Central memory CD8-positive, alpha-beta T cell (primary cell): ENCODE results near the gene TM4SF4.

Experiments used
- ATAC-seq: fragments of 150-1000 bp; cut with Tn5 transposase; replicated peaks from 2 replicates; pipeline ENCODE4 v1.10.0; 2022; ENCODE audit warnings: mild to moderate bottlenecking, moderate FRiP score, moderate number of reproducible peaks; ENCODE audit not compliant: poor library complexity, severe bottlenecking; ENCODE audit errors: extremely low read depth
- DNase-seq, 2 donors: peaks; one replicate each; pipeline ENCODE4 v3.0.0; 2021; ENCODE audit warnings: low spot score in 2 of 2
- H3K27ac Mint-ChIP-seq: one replicate; pipeline ENCODE4 v1.8.0; 2022; ENCODE audit warnings: low read depth, mild to moderate bottlenecking, moderate library complexity, mixed read lengths
- H3K27me3 Mint-ChIP-seq: one replicate; pipeline ENCODE4 v1.8.0; 2022; ENCODE audit warnings: mixed read lengths
- H3K36me3 Mint-ChIP-seq: one replicate; pipeline ENCODE4 v1.8.0; 2022; ENCODE audit warnings: mild to moderate bottlenecking, moderate library complexity, mixed read lengths; ENCODE audit not compliant: insufficient read depth
- H3K4me1 Mint-ChIP-seq: one replicate; pipeline ENCODE4 v1.8.0; 2022; ENCODE audit warnings: mixed read lengths
- H3K4me3 Mint-ChIP-seq: one replicate; pipeline ENCODE4 v1.8.0; 2022; ENCODE audit warnings: mild to moderate bottlenecking, moderate library complexity, mixed read lengths
- H3K9me3 Mint-ChIP-seq: one replicate; pipeline ENCODE4 v1.8.0; 2022; ENCODE audit warnings: mixed read lengths

Gene TM4SF4

GRCh38 chr3:149534671-149535332 is 60.3 kb downstream of the TM4SF4 start:
- ATAC-seq (no peak), DNase-seq (no peak)
- no peak overlapping the region for H3K27ac Mint-ChIP-seq
- peaks cover 19% of the 10 kb centered on the region for H3K27me3 Mint-ChIP-seq
- no peaks in the 10 kb centered on the region for H3K36me3 Mint-ChIP-seq
- H3K4me1 Mint-ChIP-seq: no peaks in the 10 kb centered on the region
- no peaks in the 10 kb centered on the region for H3K9me3 Mint-ChIP-seq
- H3K4me3 Mint-ChIP-seq: no peak overlapping the region

- H3K4me3 Mint-ChIP-seq: no peak overlapping the region
- H3K27me3 Mint-ChIP-seq: peaks cover 19% of the 10 kb centered on the region
- no peaks in the 10 kb centered on the region for H3K9me3 Mint-ChIP-seq
- H3K36me3 Mint-ChIP-seq: no peaks in the 10 kb centered on the region
- no peaks in the 10 kb centered on the region for H3K4me1 Mint-ChIP-seq
- ATAC-seq (no peak), DNase-seq (no peak)
- no peak overlapping the region for H3K27ac Mint-ChIP-seq
Observed at GRCh38 chr3:149535333-149535685, 60.8 kb downstream of the TM4SF4 start.

- Mint-ChIP-seq H3K9me3 (no peaks in the 10 kb centered on the region), H3K27me3 (peaks cover 19% of the 10 kb centered on the region), H3K27ac (no peak overlapping the region), H3K4me3 (no peak overlapping the region), H3K4me1 (no peaks in the 10 kb centered on the region), H3K36me3 (no peaks in the 10 kb centered on the region)
- DNase-seq (no peak), ATAC-seq (no peak)
Observed at GRCh38 chr3:149536429-149536828, 61.9 kb downstream of the TM4SF4 start.

- no peak for ATAC-seq
- Mint-ChIP-seq H3K27me3 (peaks cover 17% of the 10 kb centered on the region), H3K4me3 (no peak overlapping the region), H3K36me3 (no peaks in the 10 kb centered on the region), H3K27ac (no peak overlapping the region), H3K4me1 (no peaks in the 10 kb centered on the region), H3K9me3 (no peaks in the 10 kb centered on the region)
- DNase-seq: no peak
Observed at GRCh38 chr3:149538371-149538770, 63.9 kb downstream of the TM4SF4 start.

GRCh38 chr3:149541091-149541491 is 66.6 kb downstream of the TM4SF4 start:
- no peak overlapping the region for H3K4me3 Mint-ChIP-seq
- no peak overlapping the region for H3K27ac Mint-ChIP-seq
- H3K4me1 Mint-ChIP-seq: no peaks in the 10 kb centered on the region
- ATAC-seq (no peak), DNase-seq (no peak)
- no peaks in the 10 kb centered on the region for H3K9me3 Mint-ChIP-seq
- H3K36me3 Mint-ChIP-seq: no peaks in the 10 kb centered on the region
- peaks cover 17% of the 10 kb centered on the region for H3K27me3 Mint-ChIP-seq

GRCh38 chr3:149542375-149543312 is 68.1 kb downstream of the TM4SF4 start:
- Mint-ChIP-seq H3K9me3 (no peaks in the 10 kb centered on the region), H3K27me3 (peaks cover 17% of the 10 kb centered on the region), H3K4me3 (no peak overlapping the region), H3K36me3 (no peaks in the 10 kb centered on the region), H3K27ac (no peak overlapping the region), H3K4me1 (no peaks in the 10 kb centered on the region)
- no peak for DNase-seq
- no peak for ATAC-seq

GRCh38 chr3:149545049-149545448 is 70.6 kb downstream of the TM4SF4 start:
- H3K4me3 Mint-ChIP-seq: no peak overlapping the region
- H3K36me3 Mint-ChIP-seq: no peaks in the 10 kb centered on the region
- ATAC-seq: no peak
- H3K9me3 Mint-ChIP-seq: no peaks in the 10 kb centered on the region
- H3K27me3 Mint-ChIP-seq: peaks cover 31% of the 10 kb centered on the region
- DNase-seq: no peak
- H3K27ac Mint-ChIP-seq: no peak overlapping the region
- H3K4me1 Mint-ChIP-seq: no peaks in the 10 kb centered on the region

- H3K27ac Mint-ChIP-seq: no peak overlapping the region
- no peaks in the 10 kb centered on the region for H3K9me3 Mint-ChIP-seq
- H3K27me3 Mint-ChIP-seq: peaks cover 31% of the 10 kb centered on the region
- no peak overlapping the region for H3K4me3 Mint-ChIP-seq
- no peaks in the 10 kb centered on the region for H3K36me3 Mint-ChIP-seq
- ATAC-seq: no peak
- no peak for DNase-seq
- H3K4me1 Mint-ChIP-seq: no peaks in the 10 kb centered on the region
Observed at GRCh38 chr3:149547413-149547812, 72.9 kb downstream of the TM4SF4 start.

- no peaks in the 10 kb centered on the region for H3K9me3 Mint-ChIP-seq
- no peaks in the 10 kb centered on the region for H3K4me1 Mint-ChIP-seq
- ATAC-seq (no peak), DNase-seq (no peak)
- no peak overlapping the region for H3K4me3 Mint-ChIP-seq
- no peaks in the 10 kb centered on the region for H3K36me3 Mint-ChIP-seq
- no peak overlapping the region for H3K27ac Mint-ChIP-seq
- peaks cover 31% of the 10 kb centered on the region for H3K27me3 Mint-ChIP-seq
Observed at GRCh38 chr3:149547954-149548668, 73.6 kb downstream of the TM4SF4 start.

- H3K9me3 Mint-ChIP-seq: no peaks in the 10 kb centered on the region
- no peak for DNase-seq
- no peak overlapping the region for H3K4me3 Mint-ChIP-seq
- H3K36me3 Mint-ChIP-seq: no peaks in the 10 kb centered on the region
- peaks cover 31% of the 10 kb centered on the region for H3K27me3 Mint-ChIP-seq
- H3K27ac Mint-ChIP-seq: no peak overlapping the region
- no peaks in the 10 kb centered on the region for H3K4me1 Mint-ChIP-seq
- no peak for ATAC-seq
Observed at GRCh38 chr3:149548669-149549065, 74.2 kb downstream of the TM4SF4 start.

GRCh38 chr3:149551500-149551899 is 77.0 kb downstream of the TM4SF4 start:
- H3K36me3 Mint-ChIP-seq: no peaks in the 10 kb centered on the region
- DNase-seq: no peak
- no peaks in the 10 kb centered on the region for H3K9me3 Mint-ChIP-seq
- no peaks in the 10 kb centered on the region for H3K4me1 Mint-ChIP-seq
- no peak overlapping the region for H3K4me3 Mint-ChIP-seq
- H3K27ac Mint-ChIP-seq: no peak overlapping the region
- ATAC-seq: no peak
- H3K27me3 Mint-ChIP-seq: peaks cover 35% of the 10 kb centered on the region

GRCh38 chr3:149552700-149553099 is 78.2 kb downstream of the TM4SF4 start:
- H3K27ac Mint-ChIP-seq: no peak overlapping the region
- H3K36me3 Mint-ChIP-seq: no peaks in the 10 kb centered on the region
- no peak overlapping the region for H3K4me3 Mint-ChIP-seq
- DNase-seq: no peak
- no peaks in the 10 kb centered on the region for H3K9me3 Mint-ChIP-seq
- no peak for ATAC-seq
- H3K27me3 Mint-ChIP-seq: peaks cover 35% of the 10 kb centered on the region
- H3K4me1 Mint-ChIP-seq: no peaks in the 10 kb centered on the region
